GM18520 (cell line): ENCODE data around the gene STRAP.
"Not testable (repeated sequence)": the region's sequence is repeated elsewhere in the genome, so short reads cannot be mapped to it uniquely, and the experiment has no call there.

Experiments used
- ATAC-seq: cut with Tn5 transposase; IDR thresholded peaks from one replicate; pipeline ENCODE4 v1.9.1; 2021; ENCODE audit not compliant: unreplicated experiment

Gene STRAP

GRCh38 chr12:15919418-15919817 lies 37.2 kb downstream of the STRAP start:
- ATAC-seq, result no peak

DNA sequence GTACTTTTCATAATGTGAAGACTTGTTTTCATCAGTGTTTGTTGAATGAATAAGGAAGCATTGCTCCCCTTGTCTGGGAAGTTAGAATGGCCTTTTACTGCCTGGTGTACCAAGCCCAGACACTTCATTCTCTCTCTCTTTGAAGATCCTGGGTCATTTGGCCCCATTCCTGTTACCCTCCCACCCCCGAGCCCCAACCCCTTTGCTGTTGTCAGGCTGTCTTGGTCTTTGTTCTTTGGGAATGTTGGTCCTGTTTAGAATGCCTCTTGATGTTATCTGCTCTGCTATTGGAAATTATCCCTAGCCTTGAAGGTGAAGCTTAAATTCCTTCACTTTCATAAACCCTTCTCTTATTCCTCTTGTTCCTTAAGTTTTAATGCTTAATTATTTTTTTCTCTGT lies 42.8 kb downstream of the STRAP start:
- ATAC-seq, result no peak

GRCh38 chr12:15928346-15928745 lies 46.2 kb downstream of the STRAP start:
- no peak for ATAC-seq

DNA sequence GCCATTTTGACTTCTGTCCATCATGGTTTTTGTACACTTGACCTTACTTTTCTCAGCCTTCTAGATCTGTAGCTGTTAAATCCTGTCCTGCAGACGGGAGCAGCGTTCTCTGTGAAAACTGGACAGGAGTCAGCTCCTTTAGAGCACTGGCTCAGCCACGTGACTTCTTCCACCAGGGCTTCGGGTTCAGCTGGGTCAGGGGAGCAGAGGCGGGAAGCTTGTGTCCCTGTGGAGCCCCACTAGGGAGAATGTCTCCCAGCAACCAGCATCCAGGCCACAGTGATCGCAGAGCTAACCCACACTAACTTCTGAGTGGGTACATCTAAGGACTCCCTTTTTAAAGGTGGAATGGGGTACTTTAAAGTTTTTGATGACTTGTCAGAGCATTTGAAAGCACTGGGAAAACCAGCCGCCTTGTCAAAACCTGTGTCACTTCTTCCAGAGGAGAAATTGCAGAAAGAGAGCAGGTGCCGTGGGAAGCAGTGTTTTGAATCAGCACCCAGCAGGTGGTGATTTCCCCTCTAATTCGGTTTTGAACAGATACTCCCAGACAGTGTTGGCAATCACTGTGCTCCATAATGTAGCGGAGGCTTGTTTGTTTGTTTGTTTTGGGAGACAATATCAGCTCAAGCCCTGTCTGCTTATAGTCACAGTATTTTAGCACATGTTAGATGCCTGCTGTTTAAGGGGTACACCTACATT lies 46.8 kb downstream of the STRAP start:
- no peak for ATAC-seq

DNA sequence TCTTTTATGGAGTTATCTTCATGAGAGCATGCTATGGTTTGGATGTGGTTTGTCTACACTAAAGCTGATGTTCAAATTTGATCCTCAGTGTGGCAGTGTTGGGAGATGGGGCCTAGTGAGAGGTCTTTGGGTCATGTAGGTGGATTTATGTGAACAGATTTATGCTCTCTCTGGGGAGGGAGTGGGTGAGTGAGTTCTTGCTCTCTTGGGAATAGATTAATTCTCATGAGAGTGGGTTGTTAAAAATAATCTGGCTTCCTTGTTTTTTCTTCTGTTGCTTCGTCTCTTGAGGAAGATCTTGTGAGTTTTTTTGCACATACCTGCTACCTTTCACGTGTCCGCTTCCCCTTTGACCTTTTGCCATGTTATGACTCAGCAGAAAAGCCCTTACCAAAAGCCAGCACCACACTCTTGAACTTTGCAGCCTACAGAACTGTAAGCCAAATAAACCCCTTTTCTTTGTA lies 49.4 kb downstream of the STRAP start:
- ATAC-seq, result peak; percentile 44

GRCh38 chr12:15932327-15932726 lies 50.1 kb downstream of the STRAP start:
- no peak for ATAC-seq

DNA sequence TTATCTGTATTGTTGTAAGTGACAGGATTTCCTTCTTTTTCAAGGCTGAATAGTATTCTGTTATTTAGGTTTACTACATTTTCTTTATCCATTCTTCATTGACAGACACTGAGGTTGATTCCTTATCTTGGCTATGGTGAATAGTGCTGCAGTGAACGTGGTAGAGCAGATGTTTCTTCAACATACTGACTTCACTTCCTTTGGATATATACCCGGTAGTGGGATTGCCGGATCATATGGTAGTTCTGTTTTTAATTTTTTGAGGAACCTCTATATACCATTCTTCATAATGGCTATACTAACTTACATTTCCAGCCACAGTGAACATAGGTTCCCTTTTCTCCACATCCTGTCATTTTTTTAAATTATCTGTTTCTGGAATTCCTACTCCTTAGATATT lies 50.8 kb downstream of the STRAP start:
- no peak for ATAC-seq

DNA sequence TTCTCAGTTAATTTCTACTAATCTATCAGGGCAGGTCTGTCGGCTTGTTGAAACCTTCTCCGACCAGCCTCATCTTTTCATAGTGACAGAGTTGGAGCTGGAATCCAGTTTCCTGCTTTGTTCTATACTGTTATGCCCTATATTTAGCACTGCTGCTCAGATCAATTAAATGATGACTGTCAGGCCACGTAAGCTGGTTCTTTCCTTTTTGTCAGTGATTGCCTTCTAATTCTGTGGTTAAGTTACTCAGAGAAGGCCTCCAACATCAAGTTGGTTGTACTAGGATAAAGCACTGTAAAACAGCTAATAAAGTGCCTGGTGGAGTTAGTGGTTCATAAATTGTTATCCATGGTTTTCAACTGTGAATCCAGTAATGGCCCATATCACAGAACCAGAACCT lies 51.6 kb downstream of the STRAP start:
- ATAC-seq, result no peak

- ATAC-seq, result no peak
Measured at GRCh38 chr12:15936751-15937150, 54.6 kb downstream of the STRAP start.

DNA sequence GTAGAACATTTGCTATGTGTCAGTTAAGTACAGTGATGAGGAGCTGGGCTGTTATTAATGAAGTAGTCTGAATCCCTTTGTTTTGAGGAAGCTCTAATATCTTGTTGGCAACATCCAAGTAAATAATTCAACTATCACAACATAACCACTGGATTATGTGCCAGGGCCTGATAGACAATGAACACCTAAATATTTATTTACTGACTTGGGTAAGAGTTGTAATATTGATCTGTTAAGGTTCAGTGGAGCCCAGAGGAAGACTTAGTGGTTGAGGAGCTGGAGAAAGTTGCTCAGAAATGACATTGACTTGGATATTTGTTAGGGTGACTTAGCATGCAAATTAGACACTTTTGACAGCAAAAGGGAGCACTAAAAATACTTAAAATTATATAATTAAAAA lies 55.7 kb downstream of the STRAP start:
- no peak for ATAC-seq

DNA sequence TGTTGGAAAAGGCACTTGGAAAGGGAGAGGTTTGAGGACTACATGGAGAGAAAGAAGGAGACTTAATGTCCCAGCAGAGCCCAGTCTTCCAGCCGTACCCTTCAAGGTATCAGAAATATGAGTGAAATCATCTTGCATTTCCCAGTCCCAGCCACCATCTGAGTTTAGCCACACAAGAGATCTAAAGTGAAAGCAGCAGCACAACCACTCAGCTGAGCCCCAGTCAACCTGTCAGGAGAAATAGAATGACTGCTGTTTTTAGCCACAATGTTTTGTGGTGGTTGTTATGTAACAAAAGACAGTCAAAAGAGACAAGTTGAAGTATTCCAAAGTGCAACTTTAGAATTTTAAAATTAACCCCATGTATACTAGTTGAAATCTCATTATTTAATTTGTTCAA lies 56.9 kb downstream of the STRAP start:
- ATAC-seq, result no peak

GRCh38 chr12:15942475-15942874 lies 60.3 kb downstream of the STRAP start:
- ATAC-seq, result no peak

DNA sequence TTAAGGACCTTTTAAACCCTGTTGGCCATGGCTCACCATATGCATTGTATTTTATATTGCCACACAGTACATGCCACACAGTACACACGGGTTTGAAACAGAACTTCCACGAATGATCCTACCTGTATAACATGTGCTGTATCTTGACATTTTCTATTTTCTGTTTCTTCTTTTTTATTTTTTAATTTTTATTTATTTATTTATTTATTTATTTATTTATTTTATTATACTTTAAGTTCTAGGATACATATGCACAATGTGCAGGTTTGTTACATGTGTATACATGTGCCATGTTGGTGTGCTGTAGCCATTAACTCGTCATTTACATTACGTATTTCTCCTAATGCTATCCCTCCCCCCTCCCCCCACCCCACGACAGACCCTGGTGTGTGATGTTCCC lies 61.3 kb downstream of the STRAP start:
- ATAC-seq, result not testable (repeated sequence)

DNA sequence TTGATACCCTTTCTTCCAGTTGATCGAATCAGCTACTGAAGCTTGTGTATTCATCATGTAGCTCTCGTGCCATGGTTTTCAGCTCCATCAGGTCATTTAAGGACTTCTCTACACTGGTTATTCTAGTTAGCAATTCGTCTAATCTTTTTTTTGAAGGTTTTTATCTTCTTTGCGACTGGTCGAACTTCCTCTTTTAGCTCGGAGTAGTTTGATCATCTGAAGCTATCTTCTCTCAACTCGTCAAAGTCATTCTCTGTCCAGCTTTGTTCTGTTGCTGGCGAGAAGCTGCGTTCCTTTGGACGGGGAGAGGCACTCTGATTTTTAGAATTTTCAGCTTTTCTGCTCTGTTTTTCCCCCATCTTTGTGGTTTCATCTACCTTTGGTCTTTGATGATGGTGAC lies 66.3 kb downstream of the STRAP start:
- not testable (repeated sequence) for ATAC-seq
